GM12878 (cell line): ENCODE results near the gene HAUS6. TPM values are rescaled to one million over a fixed set of nuclear protein-coding genes. Genes with fewer than 3 reads are reported as not detected.

Source experiments
- ATAC-seq: fragments of 200-7000 bp; cut with Tn5 transposase; 3 replicates; pipeline ENCODE4 v1.9.1; 2020; ENCODE audit warnings: mild to moderate bottlenecking, moderate library complexity
- BruUV-seq: library from RNA; stranded (reverse); fragments of 400-500 nt; replicated peaks from 2 replicates; lab custom pipeline; 2021; lab: Mats Ljungman, UMichigan
- CTCF ChIA-PET: fragments of 300-600 bp; sonication (Branson Sonifier 250); formaldehyde crosslinking; extraction: SDS; loops from one replicate; lab custom pipeline; 2021; ENCODE audit warnings: inconsistent platforms; lab: Yijun Ruan, JAX
- POLR2A ChIA-PET: fragments of 350-600 bp; formaldehyde crosslinking; extraction: SDS; loops from one replicate; lab custom pipeline; 2021; ENCODE audit warnings: inconsistent platforms; lab: Charles Lee
- RAD21 ChIA-PET: fragments of 300-600 bp; sonication (Branson Sonifier 250); formaldehyde crosslinking; loops from one replicate; lab custom pipeline; 2023; ENCODE audit warnings: antibody characterized with exemption; ENCODE audit not compliant: unreplicated experiment; lab: Charles Lee
- SMC1A ChIA-PET: fragments of 300-600 bp; sonication (Branson Sonifier 250); formaldehyde crosslinking; loops from one replicate; lab custom pipeline; 2023; ENCODE audit not compliant: unreplicated experiment, uncharacterized antibody; lab: Charles Lee
- DNase-seq: peaks from one replicate; pipeline ENCODE4 v3.0.0-alpha.2; 2011; ENCODE audit warnings: low read depth, low spot score
- FAIRE-seq: peaks from 3 replicates; lab custom pipeline; 2011; peaks lifted over from hg19 to GRCh38; lab: Jason Lieb, UNC
- H2AFZ ChIP-seq: 2 replicates; pipeline ENCODE4 v1.6.0; 2011; ENCODE audit warnings: low read depth, low read length, control low read depth; ENCODE audit not compliant: control insufficient read depth
- H3K27ac ChIP-seq: 2 replicates; pipeline ENCODE4 v1.5.1; 2011; ENCODE audit warnings: control low read depth; ENCODE audit not compliant: control insufficient read depth, insufficient read depth
- H3K27me3 ChIP-seq, 2 experiments: replicated peaks in 1 of 2; 2 replicates each; pipeline versions ENCODE4 v1.6.0 to v1.6.1; 2011; ENCODE audit warnings: low read length in 1 of 2; ENCODE audit not compliant: control insufficient read depth in 2 of 2, insufficient read depth in 2 of 2
- H3K36me3 ChIP-seq, 2 experiments: 2 replicates each; pipeline ENCODE4 v1.5.1; 2011; ENCODE audit warnings: low read length in 1 of 2; ENCODE audit not compliant: control insufficient read depth in 2 of 2, insufficient read depth in 2 of 2
- H3K4me1 ChIP-seq: 2 replicates; pipeline ENCODE4 v1.6.1; 2011; ENCODE audit warnings: mild to moderate bottlenecking, low read length, moderate library complexity, mixed read lengths; ENCODE audit not compliant: control insufficient read depth, insufficient read depth
- H3K4me2 ChIP-seq: 2 replicates; pipeline ENCODE4 v1.6.0; 2011; ENCODE audit warnings: control low read depth; ENCODE audit not compliant: control insufficient read depth, insufficient read depth
- H3K4me3 ChIP-seq: fragments of 200-600 bp; sonication (generic); 2 replicates; pipeline ENCODE4 v1.5.1; 2016
- H3K79me2 ChIP-seq: 2 replicates; pipeline ENCODE4 v1.6.0; 2011; ENCODE audit warnings: low read length; ENCODE audit not compliant: control insufficient read depth, insufficient read depth
- H3K9ac ChIP-seq: 2 replicates; pipeline ENCODE4 v1.8.0; 2011; ENCODE audit warnings: low read length, control low read depth, mixed read lengths; ENCODE audit not compliant: control insufficient read depth, insufficient read depth
- H3K9me3 ChIP-seq: replicated peaks from 3 replicates; pipeline ENCODE4 v1.5.1; 2011; ENCODE audit warnings: mild to moderate bottlenecking, low read length; ENCODE audit not compliant: control insufficient read depth, insufficient read depth
- H4K20me1 ChIP-seq: 2 replicates; pipeline ENCODE4 v1.6.0; 2011; ENCODE audit not compliant: control insufficient read depth, insufficient read depth
- CEBPZ ChIP-seq: fragments of 150-350 bp; IDR thresholded peaks from 2 replicates; pipeline ENCODE4 v1.6.1; 2016; ENCODE audit warnings: low read depth, low read length
- DPF2 ChIP-seq: fragments of 450-650 bp; IDR thresholded peaks from 2 replicates; pipeline ENCODE4 v1.6.1; 2017; ENCODE audit warnings: mild to moderate bottlenecking
- HSF1 ChIP-seq: fragments of 150-350 bp; IDR thresholded peaks from 2 replicates; pipeline ENCODE4 v1.6.1; 2014; ENCODE audit warnings: mild to moderate bottlenecking, low read depth, low read length
- IKZF1 ChIP-seq: fragments of 450-650 bp; conservative IDR thresholded peaks from 2 replicates; pipeline ENCODE4 v1.6.1; 2017; ENCODE audit warnings: antibody characterized with exemption, mild to moderate bottlenecking
- NR2C2 ChIP-seq: IDR thresholded peaks from 2 replicates; pipeline ENCODE4 v1.6.1; 2011; ENCODE audit warnings: borderline replicate concordance, low read depth; ENCODE audit not compliant: control insufficient read depth, insufficient read length
- NR2F1 ChIP-seq: fragments of 450-650 bp; conservative IDR thresholded peaks from 2 replicates; pipeline ENCODE4 v1.6.1; 2017; ENCODE audit warnings: mild to moderate bottlenecking
- SIX5 ChIP-seq: IDR thresholded peaks from 2 replicates; pipeline ENCODE4 v1.6.1; 2011; ENCODE audit warnings: mild to moderate bottlenecking, low read depth, low read length, moderate library complexity; ENCODE audit not compliant: severe bottlenecking
- WGBS: methylation state at CpG from one replicate; pipeline ENCODE4 v1.1.6; 2016; ENCODE audit warnings: low lambda C conversion rate; ENCODE audit not compliant: insufficient replicate concordance, insufficient coverage; ENCODE audit errors: missing lambda C conversion rate; 5-methylcytosine and 5-hydroxymethylcytosine counted together
- in situ Hi-C: fragments of 300-500 bp; cut with MboI; formaldehyde crosslinking; loops from 9 replicates; pipeline ENCODE4 v1.14.3; 2018; ENCODE audit warnings: mixed read lengths
- intact Hi-C: fragments of 100-400 bp; cut with micrococcal nuclease; formaldehyde crosslinking; loops from one replicate; pipeline ENCODE4 v1.14.2; 2022; ENCODE audit not compliant: unreplicated experiment
- polyA plus RNA-seq, 11 experiments: library from polyadenylated mRNA; depleted of rRNA in 4 of 11; unstranded in 6 of 11; stranded (reverse) in 5 of 11; fragments of >200 nt; fragmentation: Nextera tagmentation in 4 of 11; fragmentation: Illumina TruSeq in 1 of 11; extraction: Ambion mirVana in 4 of 11; extraction: Trizol in 1 of 11; gene quantifications; 1 replicate in 1 of 11; 2 replicates in 10 of 11; pipeline versions ENCODE4 v1.2.1 to v1.2.3, GENCODE V29; 2011 to 2016; ENCODE audit warnings: inconsistent platforms in 2 of 11, missing spikeins in 2 of 11, low read depth in 1 of 11
- total RNA-seq, 4 experiments: library from RNA; depleted of rRNA in 3 of 4; stranded (reverse); fragments of >200 nt in 3 of 4; fragmentation: Illumina TruSeq in 1 of 4; extraction: Trizol in 1 of 4; gene quantifications; 2 replicates each; pipeline versions ENCODE4 v1.2.1 to v1.2.3, GENCODE V29; 2013 to 2021
- TF ChIP-seq, protein P1 (sequence below): IDR thresholded peaks from 2 replicates; pipeline ENCODE4 v1.6.1; 2011; ENCODE audit warnings: borderline replicate concordance, low read depth, mild to moderate bottlenecking, moderate library complexity, mixed read lengths, low read length; ENCODE audit not compliant: insufficient read depth; ENCODE audit errors: extremely low read length
- TF ChIP-seq, protein P2 (sequence below): IDR thresholded peaks from 2 replicates; pipeline ENCODE4 v1.6.1; 2011; ENCODE audit warnings: low read depth, low read length, improper control_type of control experiment, borderline replicate concordance
- TF ChIP-seq, protein P3 (sequence below): fragments of 450-650 bp; IDR thresholded peaks from 2 replicates; pipeline ENCODE4 v1.6.1; 2017; ENCODE audit warnings: antibody characterized with exemption, mild to moderate bottlenecking, moderate library complexity

The HAUS6 gene
- total and polyA plus RNA-seq, 10 of the 15 experiments (the other 5 are each of a cell fraction or from before 2014, with no cell fraction given): 7.1 to 26.8 (median 16.0) TPM

DNA sequence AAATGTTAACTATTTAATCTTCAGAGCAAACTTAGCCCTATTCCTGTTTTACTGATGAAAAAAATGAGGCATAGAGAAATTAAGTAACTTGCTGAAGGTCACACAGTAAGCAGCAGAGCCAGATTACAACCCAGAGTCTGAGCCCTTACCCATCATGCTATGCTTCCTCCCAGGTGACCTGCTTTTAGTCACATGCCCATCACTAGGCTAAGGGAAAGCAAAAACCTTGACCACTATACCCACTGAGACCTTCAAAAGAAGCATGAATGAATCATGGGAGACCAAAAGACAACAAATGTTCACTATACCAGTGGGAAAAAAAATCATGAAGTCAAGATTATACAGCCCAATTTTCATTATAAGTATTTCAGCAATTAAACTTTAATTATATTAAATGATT lies 5.3 kb upstream of the HAUS6 start (continued):
- TF ChIP-seq NR2C2 (no peak), SIX5 (no peak), DPF2 (no peak)
- TF ChIP-seq, protein P1, sequence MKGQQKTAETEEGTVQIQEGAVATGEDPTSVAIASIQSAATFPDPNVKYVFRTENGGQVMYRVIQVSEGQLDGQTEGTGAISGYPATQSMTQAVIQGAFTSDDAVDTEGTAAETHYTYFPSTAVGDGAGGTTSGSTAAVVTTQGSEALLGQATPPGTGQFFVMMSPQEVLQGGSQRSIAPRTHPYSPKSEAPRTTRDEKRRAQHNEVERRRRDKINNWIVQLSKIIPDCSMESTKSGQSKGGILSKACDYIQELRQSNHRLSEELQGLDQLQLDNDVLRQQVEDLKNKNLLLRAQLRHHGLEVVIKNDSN: peak; percentile 43
- TF ChIP-seq, protein P2, sequence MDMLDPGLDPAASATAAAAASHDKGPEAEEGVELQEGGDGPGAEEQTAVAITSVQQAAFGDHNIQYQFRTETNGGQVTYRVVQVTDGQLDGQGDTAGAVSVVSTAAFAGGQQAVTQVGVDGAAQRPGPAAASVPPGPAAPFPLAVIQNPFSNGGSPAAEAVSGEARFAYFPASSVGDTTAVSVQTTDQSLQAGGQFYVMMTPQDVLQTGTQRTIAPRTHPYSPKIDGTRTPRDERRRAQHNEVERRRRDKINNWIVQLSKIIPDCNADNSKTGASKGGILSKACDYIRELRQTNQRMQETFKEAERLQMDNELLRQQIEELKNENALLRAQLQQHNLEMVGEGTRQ: peak; percentile 64
- TF ChIP-seq, all 136 proteins: peak for 5

DNA sequence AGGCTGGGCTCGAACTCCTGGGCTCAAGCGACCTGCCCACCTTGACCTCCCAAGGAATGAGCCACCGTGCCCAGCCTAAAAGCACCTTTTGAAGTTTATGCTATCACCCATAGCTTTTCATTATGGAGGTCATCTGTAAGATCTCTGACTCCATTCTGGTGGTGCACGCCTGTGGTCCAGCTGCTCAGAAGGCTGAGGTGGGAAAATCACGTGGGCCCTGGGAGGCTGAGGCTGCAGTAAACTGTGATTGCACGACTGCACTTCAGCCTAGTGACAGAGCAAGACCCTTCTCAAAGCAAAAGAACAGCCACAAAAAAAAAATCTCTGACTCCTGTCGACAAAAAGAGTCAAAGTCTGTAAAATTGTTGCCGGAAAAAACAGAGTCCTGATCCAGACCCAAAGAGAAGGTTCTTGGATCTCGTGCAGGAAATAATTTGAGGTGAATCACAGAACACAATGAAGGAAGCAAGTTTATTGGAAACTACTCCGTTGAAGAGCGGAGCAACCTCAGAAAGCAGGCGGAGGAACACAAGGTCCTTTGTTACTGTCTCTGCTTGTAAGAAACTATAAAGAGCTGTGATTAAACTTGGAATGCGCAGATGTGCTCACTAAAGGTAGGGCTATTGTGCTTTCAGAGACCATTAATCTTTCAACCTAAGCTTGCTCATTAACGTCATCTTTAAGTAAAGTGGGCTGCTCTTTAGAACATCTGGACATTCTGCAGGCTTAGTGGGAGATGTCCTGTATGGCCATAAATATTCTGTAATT lies 2.0 kb upstream of the HAUS6 start:
- DNase-seq: no peak
- H3K4me3 ChIP-seq: no peak overlapping the region
- no peak for ATAC-seq
- no peaks in the 10 kb centered on the region for H3K9me3 ChIP-seq
- in situ Hi-C loops (loop anchor here (10.0 kb wide), 1 partner anchor 350 kb away; no protein-coding TSS in a partner anchor), intact Hi-C loops (no loop called here)
- FAIRE-seq: no peak
- no peak overlapping the region for H2AFZ ChIP-seq
- POLR2A ChIA-PET: interaction anchor here (0.5 to 0.7 kb wide), 3 partner anchors 20 to 209 kb away, joined by 3 to 5 read pairs (median 3); partner anchors contain the start of gene RRAGA
- H3K79me2 ChIP-seq: peaks cover 27% of the 10 kb centered on the region
- CTCF ChIA-PET: interaction anchor here (0.6 to 0.9 kb wide), 2 partner anchors 19 to 108 kb away, joined by 3 read pairs; no protein-coding TSS in a partner anchor
- no peak overlapping the region for H3K27ac ChIP-seq
- no TSS peak for BruUV-seq
- H3K4me1 ChIP-seq: peaks cover 9% of the 10 kb centered on the region; the same call in 1 of the 2 replicates
- RAD21 ChIA-PET: interaction anchor here (1.3 to 1.7 kb wide), 3 partner anchors 21 to 69 kb away, joined by 3 to 8 read pairs (median 5); no protein-coding TSS in a partner anchor
- no peaks in the 10 kb centered on the region for H3K36me3 ChIP-seq
- no peaks in the 10 kb centered on the region for H4K20me1 ChIP-seq
- H3K27me3 ChIP-seq: no peaks in the 10 kb centered on the region
- 81% methylated on average over 14 of the region's 14 CpGs for WGBS
- H3K4me2 ChIP-seq: no peak overlapping the region
- no peak overlapping the region for H3K9ac ChIP-seq
- SMC1A ChIA-PET: interaction anchor here (1.2 to 1.4 kb wide), 2 partner anchors 69 kb away, joined by 3 to 4 read pairs; no protein-coding TSS in a partner anchor
- TF ChIP-seq IKZF1: no peak
- no peak for TF ChIP-seq HSF1
- TF ChIP-seq, protein P3, sequence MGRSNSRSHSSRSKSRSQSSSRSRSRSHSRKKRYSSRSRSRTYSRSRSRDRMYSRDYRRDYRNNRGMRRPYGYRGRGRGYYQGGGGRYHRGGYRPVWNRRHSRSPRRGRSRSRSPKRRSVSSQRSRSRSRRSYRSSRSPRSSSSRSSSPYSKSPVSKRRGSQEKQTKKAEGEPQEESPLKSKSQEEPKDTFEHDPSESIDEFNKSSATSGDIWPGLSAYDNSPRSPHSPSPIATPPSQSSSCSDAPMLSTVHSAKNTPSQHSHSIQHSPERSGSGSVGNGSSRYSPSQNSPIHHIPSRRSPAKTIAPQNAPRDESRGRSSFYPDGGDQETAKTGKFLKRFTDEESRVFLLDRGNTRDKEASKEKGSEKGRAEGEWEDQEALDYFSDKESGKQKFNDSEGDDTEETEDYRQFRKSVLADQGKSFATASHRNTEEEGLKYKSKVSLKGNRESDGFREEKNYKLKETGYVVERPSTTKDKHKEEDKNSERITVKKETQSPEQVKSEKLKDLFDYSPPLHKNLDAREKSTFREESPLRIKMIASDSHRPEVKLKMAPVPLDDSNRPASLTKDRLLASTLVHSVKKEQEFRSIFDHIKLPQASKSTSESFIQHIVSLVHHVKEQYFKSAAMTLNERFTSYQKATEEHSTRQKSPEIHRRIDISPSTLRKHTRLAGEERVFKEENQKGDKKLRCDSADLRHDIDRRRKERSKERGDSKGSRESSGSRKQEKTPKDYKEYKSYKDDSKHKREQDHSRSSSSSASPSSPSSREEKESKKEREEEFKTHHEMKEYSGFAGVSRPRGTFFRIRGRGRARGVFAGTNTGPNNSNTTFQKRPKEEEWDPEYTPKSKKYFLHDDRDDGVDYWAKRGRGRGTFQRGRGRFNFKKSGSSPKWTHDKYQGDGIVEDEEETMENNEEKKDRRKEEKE: no peak
- no peak for TF ChIP-seq CEBPZ
- TF ChIP-seq NR2F1: no peak
